HFFc6 (cell line): ENCODE data around the gene ALKAL2. TPM values are rescaled to one million over a fixed set of nuclear protein-coding genes. Genes with fewer than 3 reads are reported as not detected.
"Not testable (repeated sequence)": the region's sequence is repeated elsewhere in the genome, so short reads cannot be mapped to it uniquely, and the experiment has no call there.

Source experiments
- DNase-seq: peaks from one replicate; pipeline ENCODE4 v3.0.0-alpha.2; 2018
- H3K27ac Mint-ChIP-seq: 2 replicates; pipeline ENCODE4 v1.8.0; 2020; ENCODE audit warnings: mild to moderate bottlenecking, mixed read lengths
- H3K27me3 Mint-ChIP-seq: 2 replicates; pipeline ENCODE4 v1.8.0; 2021; ENCODE audit warnings: mild to moderate bottlenecking, moderate library complexity, mixed read lengths; ENCODE audit not compliant: insufficient read depth
- H3K36me3 Mint-ChIP-seq: 2 replicates; pipeline ENCODE4 v1.8.0; 2021; ENCODE audit warnings: low read depth, mixed read lengths
- H3K4me1 Mint-ChIP-seq: 2 replicates; pipeline ENCODE4 v1.8.0; 2020; ENCODE audit warnings: low read depth, mixed read lengths
- H3K4me3 Mint-ChIP-seq: 2 replicates; pipeline ENCODE4 v1.8.0; 2020; ENCODE audit warnings: mild to moderate bottlenecking, moderate library complexity, mixed read lengths
- H3K9me3 Mint-ChIP-seq: 2 replicates; pipeline ENCODE4 v1.8.0; 2020; ENCODE audit warnings: mild to moderate bottlenecking, mixed read lengths
- total RNA-seq, 6 experiments: library from RNA; stranded (reverse); fragmentation: NEBNext Ultra II Directional; extraction: Animal tissue kit (Norgen Biotek cat#: 25700); gene quantifications; 2 replicates in 1 of 6; 3 replicates in 5 of 6; pipeline ENCODE4 v1.2.3, GENCODE V29; 2021
- TF ChIP-seq, protein P1 (sequence below): fragments of 200-600 bp; sonication (generic); IDR thresholded peaks from 2 replicates; pipeline ENCODE4 v1.5.0; 2021; ENCODE audit warnings: antibody characterized with exemption, mild to moderate bottlenecking

The ALKAL2 gene
- total RNA-seq, 6 experiments from 2014 or later: not detected

- H3K27me3 Mint-ChIP-seq: peaks cover 3% of the 10 kb centered on the region
- peaks cover 5% of the 10 kb centered on the region; the same call in 1 of the 2 replicates for H3K4me1 Mint-ChIP-seq
- peaks cover 8% of the 10 kb centered on the region for H3K36me3 Mint-ChIP-seq
- TF ChIP-seq, protein P1, sequence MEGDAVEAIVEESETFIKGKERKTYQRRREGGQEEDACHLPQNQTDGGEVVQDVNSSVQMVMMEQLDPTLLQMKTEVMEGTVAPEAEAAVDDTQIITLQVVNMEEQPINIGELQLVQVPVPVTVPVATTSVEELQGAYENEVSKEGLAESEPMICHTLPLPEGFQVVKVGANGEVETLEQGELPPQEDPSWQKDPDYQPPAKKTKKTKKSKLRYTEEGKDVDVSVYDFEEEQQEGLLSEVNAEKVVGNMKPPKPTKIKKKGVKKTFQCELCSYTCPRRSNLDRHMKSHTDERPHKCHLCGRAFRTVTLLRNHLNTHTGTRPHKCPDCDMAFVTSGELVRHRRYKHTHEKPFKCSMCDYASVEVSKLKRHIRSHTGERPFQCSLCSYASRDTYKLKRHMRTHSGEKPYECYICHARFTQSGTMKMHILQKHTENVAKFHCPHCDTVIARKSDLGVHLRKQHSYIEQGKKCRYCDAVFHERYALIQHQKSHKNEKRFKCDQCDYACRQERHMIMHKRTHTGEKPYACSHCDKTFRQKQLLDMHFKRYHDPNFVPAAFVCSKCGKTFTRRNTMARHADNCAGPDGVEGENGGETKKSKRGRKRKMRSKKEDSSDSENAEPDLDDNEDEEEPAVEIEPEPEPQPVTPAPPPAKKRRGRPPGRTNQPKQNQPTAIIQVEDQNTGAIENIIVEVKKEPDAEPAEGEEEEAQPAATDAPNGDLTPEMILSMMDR: no peak
- H3K9me3 Mint-ChIP-seq: peaks cover 39% of the 10 kb centered on the region
- H3K4me3 Mint-ChIP-seq: no peak overlapping the region
- H3K27ac Mint-ChIP-seq: no peak overlapping the region
- no peak for DNase-seq
These were observed 34.4 kb upstream of the ALKAL2 start for GRCh38 chr2:322326-322725.

GRCh38 chr2:320561-320960, 32.7 kb upstream of the ALKAL2 start:
- Mint-ChIP-seq H3K36me3 (peaks cover 13% of the 10 kb centered on the region), H3K4me3 (no peak overlapping the region), H3K27ac (no peak overlapping the region)

GRCh38 chr2:319059-319600, 31.2 kb upstream of the ALKAL2 start:
- Mint-ChIP-seq H3K36me3 (peaks cover 13% of the 10 kb centered on the region), H3K4me3 (no peak overlapping the region), H3K4me1 (peaks cover 5% of the 10 kb centered on the region; the same call in 1 of the 2 replicates), H3K27ac (no peak overlapping the region), H3K9me3 (peaks cover 35% of the 10 kb centered on the region), H3K27me3 (peaks cover 6% of the 10 kb centered on the region)
- TF ChIP-seq, protein P1: no peak
- no peak for DNase-seq

More at GRCh38 chr2:320561-320960, 32.7 kb upstream of the ALKAL2 start:
- H3K4me1 Mint-ChIP-seq: peaks cover 5% of the 10 kb centered on the region; the same call in 1 of the 2 replicates
- H3K27me3 Mint-ChIP-seq: peaks cover 4% of the 10 kb centered on the region
- TF ChIP-seq, protein P1: no peak
- peaks cover 30% of the 10 kb centered on the region for H3K9me3 Mint-ChIP-seq
- DNase-seq: no peak

DNA sequence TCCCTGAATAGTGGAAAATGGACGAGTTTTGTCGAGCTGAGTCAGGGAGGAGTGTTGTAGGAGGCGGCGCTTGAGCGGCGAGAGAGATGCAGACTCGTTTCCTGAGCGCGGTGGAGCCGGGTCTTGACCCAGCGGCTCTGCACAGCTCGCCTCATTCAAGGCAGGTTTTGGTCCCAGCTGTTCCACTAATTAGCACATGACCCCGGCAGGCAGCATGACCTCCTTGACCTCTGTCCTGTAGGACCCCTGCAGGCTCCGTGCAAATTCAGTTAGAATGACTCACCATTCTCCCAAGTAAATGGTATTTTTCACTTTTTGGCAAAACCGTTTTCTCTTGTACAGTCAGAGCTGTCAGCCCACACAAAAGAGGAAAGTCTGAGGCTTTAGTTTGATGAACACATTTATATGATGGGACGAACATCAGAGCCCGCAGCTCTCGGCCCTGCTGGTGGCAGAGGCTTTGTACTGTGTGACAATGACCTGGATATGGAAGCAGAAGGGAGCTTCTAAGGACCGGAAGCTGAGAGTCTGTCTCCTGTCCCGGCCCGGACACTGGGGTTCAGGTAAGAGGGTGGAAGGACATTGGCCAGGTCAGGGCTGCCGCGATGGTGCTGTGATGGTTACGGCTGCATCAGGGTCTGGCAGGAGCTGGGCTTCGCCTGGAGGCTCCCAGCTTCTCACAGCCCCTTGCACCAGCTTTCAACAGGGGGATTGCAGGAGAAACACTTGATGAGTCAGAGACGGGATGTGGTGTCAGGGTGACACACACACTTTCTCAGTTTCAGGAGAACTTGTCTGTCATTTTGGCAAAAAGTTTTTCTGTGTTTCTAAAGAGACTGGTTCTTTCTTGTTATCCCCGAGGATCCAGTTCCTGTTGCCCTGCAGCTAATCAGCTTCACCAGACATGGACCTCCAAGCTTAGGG, 29.9 kb upstream of the ALKAL2 start:
- H3K4me1 Mint-ChIP-seq: peaks cover 5% of the 10 kb centered on the region; the same call in 1 of the 2 replicates
- peaks cover 35% of the 10 kb centered on the region for H3K9me3 Mint-ChIP-seq
- H3K36me3 Mint-ChIP-seq: peaks cover 13% of the 10 kb centered on the region
- TF ChIP-seq, protein P1: no peak
- no peak overlapping the region for H3K4me3 Mint-ChIP-seq
- no peak overlapping the region for H3K27ac Mint-ChIP-seq
- peaks cover 6% of the 10 kb centered on the region for H3K27me3 Mint-ChIP-seq
- DNase-seq: no peak

GRCh38 chr2:316381-316780, 28.5 kb upstream of the ALKAL2 start:
- no peak overlapping the region for H3K4me3 Mint-ChIP-seq
- TF ChIP-seq, protein P1: no peak
- peaks cover 3% of the 10 kb centered on the region for H3K27me3 Mint-ChIP-seq
- H3K27ac Mint-ChIP-seq: no peak overlapping the region
- H3K4me1 Mint-ChIP-seq: peaks cover 5% of the 10 kb centered on the region; the same call in 1 of the 2 replicates
- H3K9me3 Mint-ChIP-seq: peaks cover 35% of the 10 kb centered on the region
- peaks cover 13% of the 10 kb centered on the region for H3K36me3 Mint-ChIP-seq
- no peak for DNase-seq

DNA sequence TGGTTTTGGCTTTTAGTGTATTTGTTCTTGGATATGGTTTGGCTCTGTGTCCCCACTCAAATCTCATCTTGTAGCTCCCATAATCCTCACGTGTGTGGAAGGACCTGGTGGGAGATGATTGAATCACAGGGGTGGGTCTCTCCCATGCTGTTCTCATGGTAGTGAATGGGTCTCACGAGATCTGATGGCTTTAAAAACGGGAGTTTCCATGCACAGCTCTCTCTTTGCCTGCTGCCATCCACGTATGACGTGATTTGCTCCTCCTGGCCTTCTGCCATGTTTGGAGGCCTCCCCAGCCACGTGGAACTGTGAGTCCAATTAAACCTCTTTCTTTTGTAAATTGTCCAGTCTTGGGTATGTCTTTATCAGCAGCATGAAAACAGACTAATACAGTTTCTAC, 28.0 kb upstream of the ALKAL2 start:
- not testable (repeated sequence) for H3K27me3 Mint-ChIP-seq, DNase-seq, H3K27ac Mint-ChIP-seq, H3K4me3 Mint-ChIP-seq, H3K4me1 Mint-ChIP-seq
- peaks cover 13% of the 10 kb centered on the region for H3K36me3 Mint-ChIP-seq
- peaks cover 35% of the 10 kb centered on the region for H3K9me3 Mint-ChIP-seq
